ENCODE results near the gene CTSW. TPM values are rescaled to one million over a fixed set of nuclear protein-coding genes. Genes with fewer than 3 reads are reported as not detected.

CTSW gene
- total and polyA plus RNA-seq, 4 experiments from 2014 or later, result 30.1 to 107 (median 55.6) TPM

- peaks cover 5 to 31% (median 7%) of the 10 kb centered on the region in 4 donors for H3K4me1 Mint-ChIP-seq
- H3K36me3 Mint-ChIP-seq, result no peaks in the 10 kb centered on the region
- DNase-seq, result peak in 3 of 5 donors; percentile 27 to 70 (median 33)
- ChIA-PET POLR2A (ENCODE audit: partially characterized antibody) (interaction anchor here (0.6 to 3.4 kb wide), 13 partner anchors 10 to 1121 kb away, joined by 3 to 97 read pairs (median 7); partner anchors contain the start of genes C11orf68, CCDC85B, CFL1 and DRAP1), CTCF (ENCODE audit: partially characterized antibody) (interaction anchor here (11.2 kb wide), 1 partner anchor 12 kb away, joined by 162 read pairs; the partner anchor contains the start of genes CCDC85B and FIBP)
- peak overlapping the region; percentile 17 to 51 for H3K4me3 ChIP-seq (ENCODE audit: low read length in 2 of 2)
- H3K9me3 ChIP-seq (ENCODE audit: control insufficient read depth in 1 of 2, low read length in 2 of 2), result no peaks in the 10 kb centered on the region
- H3K36me3 ChIP-seq (ENCODE audit: insufficient read depth, low read length), result no peaks in the 10 kb centered on the region
- peak overlapping the region; percentile 46 for H3K27ac ChIP-seq (ENCODE audit: low read depth, low read length)
- H3K27ac Mint-ChIP-seq, result peak overlapping the region in 4 of 7 donors; percentile 42 to 75 (median 68)
- peaks cover 22% of the 10 kb centered on the region for H3K4me1 ChIP-seq (ENCODE audit: insufficient read depth, low read length)
- H3K4me3 Mint-ChIP-seq, result peak overlapping the region in 7 of 8 donors; percentile 5 to 75 (median 53)
- intact Hi-C loops (cut with micrococcal nuclease), result loop anchor here (1.0 kb wide), 3 partner anchors 9 to 62 kb away; partner anchors contain the start of genes C11orf68, CCDC85B, DRAP1 and SART1
- H3K27me3 Mint-ChIP-seq, result peaks cover 0 to 1% of the 10 kb centered on the region in 2 donors
- peaks cover 4% of the 10 kb centered on the region for H3K27me3 ChIP-seq (ENCODE audit: insufficient read depth, low read length)
- H3K9me3 Mint-ChIP-seq, result no peaks in the 10 kb centered on the region
Measured at GRCh38 chr11:65899356-65900124, 19.9 kb downstream of the CTSW start.

GRCh38 chr11:65900125-65900898 lies 20.7 kb downstream of the CTSW start, which contains the start of gene FOSL1:
Gene FOSL1 (minus strand): TSS chr11:65900388. CDS start chr11:65900339, 49 bp downstream.
- Mint-ChIP-seq H3K36me3 (no peaks in the 10 kb centered on the region), H3K9me3 (no peaks in the 10 kb centered on the region), H3K27me3 (peaks cover 0 to 1% of the 10 kb centered on the region in 2 donors), H3K4me3 (peak within 1 kb of the TSS; percentile 57 to 84 (median 65)), H3K27ac (peak within 1 kb of the TSS; percentile 69 to 93 (median 88)), H3K4me1 (peaks cover 5 to 28% (median 7%) of the 10 kb centered on the region in 4 donors)
- intact Hi-C loops (cut with micrococcal nuclease), result loop anchor here (1.0 kb wide), 3 partner anchors 10 to 61 kb away; partner anchors contain the start of genes C11orf68, CCDC85B, DRAP1 and SART1
- Histone ChIP-seq H3K4me1 (ENCODE audit: insufficient read depth, low read length) (peaks cover 21% of the 10 kb centered on the region), H3K36me3 (ENCODE audit: insufficient read depth, low read length) (no peaks in the 10 kb centered on the region), H3K4me3 (ENCODE audit: low read length in 2 of 2) (peak within 1 kb of the TSS; percentile 17 to 51), H3K27me3 (ENCODE audit: insufficient read depth, low read length) (peaks cover 4% of the 10 kb centered on the region), H3K9me3 (ENCODE audit: control insufficient read depth in 1 of 2, low read length in 2 of 2) (no peaks in the 10 kb centered on the region), H3K27ac (ENCODE audit: low read depth, low read length) (peak within 1 kb of the TSS; percentile 46)
- ChIA-PET CTCF (ENCODE audit: partially characterized antibody) (interaction anchor here (1.7 to 11.2 kb wide), 2 partner anchors 12 to 18 kb away, joined by 8 to 162 read pairs; partner anchors contain the start of genes C11orf68, CCDC85B and FIBP), POLR2A (ENCODE audit: partially characterized antibody) (interaction anchor here (0.6 to 3.4 kb wide), 18 partner anchors 9 to 1122 kb away, joined by 3 to 97 read pairs (median 4); partner anchors contain the start of genes C11orf68, CCDC85B, CFL1 and DRAP1)
- peak; percentile 91 to 98 (median 92) for DNase-seq

- ChIA-PET POLR2A (ENCODE audit: partially characterized antibody) (interaction anchor here (0.6 to 3.4 kb wide), 17 partner anchors 8 to 356 kb away, joined by 3 to 97 read pairs (median 4); partner anchors contain the start of genes BANF1, C11orf68, CCDC85B and CFL1), CTCF (ENCODE audit: partially characterized antibody) (interaction anchor here (1.1 to 11.2 kb wide), 3 partner anchors 13 to 71 kb away, joined by 3 to 162 read pairs (median 8); partner anchors contain the start of genes C11orf68, CCDC85B and FIBP)
- Histone ChIP-seq H3K27me3 (ENCODE audit: insufficient read depth, low read length) (peaks cover 4% of the 10 kb centered on the region), H3K27ac (ENCODE audit: low read depth, low read length) (peak overlapping the region; percentile 37), H3K36me3 (ENCODE audit: insufficient read depth, low read length) (no peaks in the 10 kb centered on the region), H3K4me3 (ENCODE audit: low read length in 2 of 2) (no peak overlapping the region), H3K4me1 (ENCODE audit: insufficient read depth, low read length) (peaks cover 21% of the 10 kb centered on the region), H3K9me3 (ENCODE audit: control insufficient read depth in 1 of 2, low read length in 2 of 2) (no peaks in the 10 kb centered on the region)
- Mint-ChIP-seq H3K4me1 (peaks cover 5 to 23% (median 7%) of the 10 kb centered on the region in 4 donors), H3K9me3 (no peaks in the 10 kb centered on the region), H3K27ac (peak overlapping the region; percentile 69 to 93 (median 88)), H3K4me3 (peak overlapping the region in 7 of 8 donors; percentile 37 to 84 (median 64)), H3K36me3 (no peaks in the 10 kb centered on the region), H3K27me3 (peaks cover 0 to 1% of the 10 kb centered on the region in 2 donors)
- DNase-seq, result no peak
- intact Hi-C loops (cut with micrococcal nuclease), result loop anchor here (1.0 kb wide), 3 partner anchors 11 to 60 kb away; partner anchors contain the start of genes C11orf68, CCDC85B, DRAP1 and SART1
Measured at GRCh38 chr11:65900899-65901180, 21.2 kb downstream of the CTSW start.

- Mint-ChIP-seq H3K27ac (peak overlapping the region in 1 of 7 donors; percentile 59), H3K36me3 (no peaks in the 10 kb centered on the region), H3K4me1 (peaks cover 4 to 17% (median 7%) of the 10 kb centered on the region in 4 donors), H3K27me3 (peaks cover 0 to 1% of the 10 kb centered on the region in 2 donors), H3K9me3 (no peaks in the 10 kb centered on the region), H3K4me3 (no peak overlapping the region)
- CTCF ChIA-PET (ENCODE audit: partially characterized antibody), result interaction anchor here (11.2 kb wide), 1 partner anchor 15 kb away, joined by 162 read pairs; the partner anchor contains the start of genes CCDC85B and FIBP
- Histone ChIP-seq H3K4me3 (ENCODE audit: low read length in 2 of 2) (no peak overlapping the region), H3K9me3 (ENCODE audit: control insufficient read depth in 1 of 2, low read length in 2 of 2) (no peaks in the 10 kb centered on the region), H3K36me3 (ENCODE audit: insufficient read depth, low read length) (no peaks in the 10 kb centered on the region), H3K4me1 (ENCODE audit: insufficient read depth, low read length) (peaks cover 21% of the 10 kb centered on the region), H3K27me3 (ENCODE audit: insufficient read depth, low read length) (peaks cover 4% of the 10 kb centered on the region), H3K27ac (ENCODE audit: low read depth, low read length) (no peak overlapping the region)
- DNase-seq, result no peak
- intact Hi-C loops (cut with micrococcal nuclease), result no loop called here
- POLR2A ChIA-PET (ENCODE audit: partially characterized antibody), result no interaction called here
Measured at GRCh38 chr11:65903068-65903481, 23.4 kb downstream of the CTSW start.

- H3K4me1 ChIP-seq (ENCODE audit: insufficient read depth, low read length), result peaks cover 20% of the 10 kb centered on the region
- peaks cover 3 to 15% (median 7%) of the 10 kb centered on the region in 4 donors for H3K4me1 Mint-ChIP-seq
- POLR2A ChIA-PET (ENCODE audit: partially characterized antibody), result no interaction called here
- no peak overlapping the region for H3K27ac ChIP-seq (ENCODE audit: low read depth, low read length)
- no peak overlapping the region for H3K4me3 Mint-ChIP-seq
- no peaks in the 10 kb centered on the region for H3K36me3 Mint-ChIP-seq
- no peak overlapping the region for H3K4me3 ChIP-seq (ENCODE audit: low read length in 2 of 2)
- peaks cover 4% of the 10 kb centered on the region for H3K27me3 ChIP-seq (ENCODE audit: insufficient read depth, low read length)
- H3K36me3 ChIP-seq (ENCODE audit: insufficient read depth, low read length), result no peaks in the 10 kb centered on the region
- CTCF ChIA-PET (ENCODE audit: partially characterized antibody), result interaction anchor here (11.2 kb wide), 1 partner anchor 16 kb away, joined by 162 read pairs; the partner anchor contains the start of genes CCDC85B and FIBP
- no peaks in the 10 kb centered on the region for H3K9me3 Mint-ChIP-seq
- H3K27ac Mint-ChIP-seq, result peak overlapping the region in 3 of 7 donors; percentile 32 to 59 (median 53)
- no peaks in the 10 kb centered on the region for H3K9me3 ChIP-seq (ENCODE audit: control insufficient read depth in 1 of 2, low read length in 2 of 2)
- no peak for DNase-seq
- intact Hi-C loops (cut with micrococcal nuclease), result no loop called here
- peaks cover 0 to 1% of the 10 kb centered on the region in 2 donors for H3K27me3 Mint-ChIP-seq
Measured at GRCh38 chr11:65903715-65904114, 24.1 kb downstream of the CTSW start.

- Histone ChIP-seq H3K4me1 (ENCODE audit: insufficient read depth, low read length) (no peaks in the 10 kb centered on the region), H3K27me3 (ENCODE audit: insufficient read depth, low read length) (no peaks in the 10 kb centered on the region), H3K27ac (ENCODE audit: low read depth, low read length) (no peak overlapping the region), H3K36me3 (ENCODE audit: insufficient read depth, low read length) (no peaks in the 10 kb centered on the region), H3K4me3 (ENCODE audit: low read length in 2 of 2) (no peak overlapping the region), H3K9me3 (ENCODE audit: control insufficient read depth in 1 of 2, low read length in 2 of 2) (no peaks in the 10 kb centered on the region)
- intact Hi-C loops (cut with micrococcal nuclease), result no loop called here
- Mint-ChIP-seq H3K27ac (no peak overlapping the region), H3K4me3 (no peak overlapping the region), H3K9me3 (no peaks in the 10 kb centered on the region), H3K27me3 (peaks cover 3 to 8% of the 10 kb centered on the region in 2 donors), H3K4me1 (peaks cover 2 to 13% (median 5%) of the 10 kb centered on the region in 4 donors), H3K36me3 (no peaks in the 10 kb centered on the region)
- ChIA-PET POLR2A (ENCODE audit: partially characterized antibody) (interaction anchor here (0.6 to 1.6 kb wide), 4 partner anchors 12 to 122 kb away, joined by 3 to 5 read pairs (median 4); partner anchors contain the start of genes C11orf68, CCDC85B and DRAP1), CTCF (ENCODE audit: partially characterized antibody) (interaction anchor here (1.8 to 2.3 kb wide), 2 partner anchors 16 to 22 kb away, joined by 9 to 12 read pairs; partner anchors contain the start of gene CCDC85B)
- no peak for DNase-seq
Measured at GRCh38 chr11:65906602-65907001, 27.0 kb downstream of the CTSW start.

Measured in CD4-positive, alpha-beta memory T cell (primary cell).